Measurements from ENCODE around the gene KAT6B.
"Not testable (repeated sequence)": the region's sequence is repeated elsewhere in the genome, so short reads cannot be mapped to it uniquely, and the experiment has no call there.

The KAT6B gene

GRCh38 chr10:74826142-74827044, at the start of gene KAT6B:
TSS of gene KAT6B (plus strand) at chr10:74826600. CDS start at chr10:74842858, 16,258 bp downstream.
- peak; percentile 98 to 100 for DNase-seq (ENCODE audit: low read depth in 2 of 2)

GRCh38 chr10:74778436-74779094, 47.8 kb upstream of the KAT6B start:
- no peak for DNase-seq (ENCODE audit: low read depth in 2 of 2)

- not testable (repeated sequence) for DNase-seq (ENCODE audit: low read depth in 2 of 2)
These were observed 44.5 kb upstream of the KAT6B start for GRCh38 chr10:74781870-74782269.

- DNase-seq (ENCODE audit: low read depth in 2 of 2) = no peak
These were observed 41.9 kb upstream of the KAT6B start for GRCh38 chr10:74784462-74784861.

- no peak for DNase-seq (ENCODE audit: low read depth in 2 of 2)
These were observed 40.3 kb upstream of the KAT6B start for GRCh38 chr10:74786126-74786525.

GRCh38 chr10:74787457-74787856, 38.9 kb upstream of the KAT6B start:
- DNase-seq (ENCODE audit: low read depth in 2 of 2) = no peak

- not testable (repeated sequence) for DNase-seq (ENCODE audit: low read depth in 2 of 2)
These were observed 34.4 kb upstream of the KAT6B start for GRCh38 chr10:74791979-74792378.

GRCh38 chr10:74792726-74793125, 33.7 kb upstream of the KAT6B start:
- DNase-seq (ENCODE audit: low read depth in 2 of 2) = no peak

- not testable (repeated sequence) for DNase-seq (ENCODE audit: low read depth in 2 of 2)
These were observed 33.2 kb upstream of the KAT6B start for GRCh38 chr10:74793240-74793639.

GRCh38 chr10:74794531-74794930, 31.9 kb upstream of the KAT6B start:
- no peak for DNase-seq (ENCODE audit: low read depth in 2 of 2)

GRCh38 chr10:74797550-74797949, 28.9 kb upstream of the KAT6B start:
- DNase-seq (ENCODE audit: low read depth in 2 of 2) = no peak

- DNase-seq (ENCODE audit: low read depth in 2 of 2) = no peak
These were observed 26.6 kb upstream of the KAT6B start for GRCh38 chr10:74799721-74800221.

GRCh38 chr10:74801447-74801846, 25.0 kb upstream of the KAT6B start:
- no peak for DNase-seq (ENCODE audit: low read depth in 2 of 2)

GRCh38 chr10:74808501-74808900, 17.9 kb upstream of the KAT6B start:
- DNase-seq (ENCODE audit: low read depth in 2 of 2) = no peak

GRCh38 chr10:74810087-74810486, 16.3 kb upstream of the KAT6B start:
- no peak for DNase-seq (ENCODE audit: low read depth in 2 of 2)

GRCh38 chr10:74813381-74814259, 12.8 kb upstream of the KAT6B start:
- DNase-seq (ENCODE audit: low read depth in 2 of 2) = no peak

- DNase-seq (ENCODE audit: low read depth in 2 of 2) = no peak
These were observed 11.6 kb upstream of the KAT6B start for GRCh38 chr10:74814797-74815196.

- no peak for DNase-seq (ENCODE audit: low read depth in 2 of 2)
These were observed 9.4 kb upstream of the KAT6B start for GRCh38 chr10:74816824-74817498.

- no peak for DNase-seq (ENCODE audit: low read depth in 2 of 2)
These were observed 4.9 kb upstream of the KAT6B start for GRCh38 chr10:74821501-74821900.

- no peak for DNase-seq (ENCODE audit: low read depth in 2 of 2)
These were observed 4.3 kb upstream of the KAT6B start for GRCh38 chr10:74822101-74822500.

GRCh38 chr10:74822521-74823089, 3.8 kb upstream of the KAT6B start:
- DNase-seq (ENCODE audit: low read depth in 2 of 2) = no peak
